ENCODE data around the gene SMPD2.

Gene SMPD2, protein sequence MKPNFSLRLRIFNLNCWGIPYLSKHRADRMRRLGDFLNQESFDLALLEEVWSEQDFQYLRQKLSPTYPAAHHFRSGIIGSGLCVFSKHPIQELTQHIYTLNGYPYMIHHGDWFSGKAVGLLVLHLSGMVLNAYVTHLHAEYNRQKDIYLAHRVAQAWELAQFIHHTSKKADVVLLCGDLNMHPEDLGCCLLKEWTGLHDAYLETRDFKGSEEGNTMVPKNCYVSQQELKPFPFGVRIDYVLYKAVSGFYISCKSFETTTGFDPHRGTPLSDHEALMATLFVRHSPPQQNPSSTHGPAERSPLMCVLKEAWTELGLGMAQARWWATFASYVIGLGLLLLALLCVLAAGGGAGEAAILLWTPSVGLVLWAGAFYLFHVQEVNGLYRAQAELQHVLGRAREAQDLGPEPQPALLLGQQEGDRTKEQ

DNA sequence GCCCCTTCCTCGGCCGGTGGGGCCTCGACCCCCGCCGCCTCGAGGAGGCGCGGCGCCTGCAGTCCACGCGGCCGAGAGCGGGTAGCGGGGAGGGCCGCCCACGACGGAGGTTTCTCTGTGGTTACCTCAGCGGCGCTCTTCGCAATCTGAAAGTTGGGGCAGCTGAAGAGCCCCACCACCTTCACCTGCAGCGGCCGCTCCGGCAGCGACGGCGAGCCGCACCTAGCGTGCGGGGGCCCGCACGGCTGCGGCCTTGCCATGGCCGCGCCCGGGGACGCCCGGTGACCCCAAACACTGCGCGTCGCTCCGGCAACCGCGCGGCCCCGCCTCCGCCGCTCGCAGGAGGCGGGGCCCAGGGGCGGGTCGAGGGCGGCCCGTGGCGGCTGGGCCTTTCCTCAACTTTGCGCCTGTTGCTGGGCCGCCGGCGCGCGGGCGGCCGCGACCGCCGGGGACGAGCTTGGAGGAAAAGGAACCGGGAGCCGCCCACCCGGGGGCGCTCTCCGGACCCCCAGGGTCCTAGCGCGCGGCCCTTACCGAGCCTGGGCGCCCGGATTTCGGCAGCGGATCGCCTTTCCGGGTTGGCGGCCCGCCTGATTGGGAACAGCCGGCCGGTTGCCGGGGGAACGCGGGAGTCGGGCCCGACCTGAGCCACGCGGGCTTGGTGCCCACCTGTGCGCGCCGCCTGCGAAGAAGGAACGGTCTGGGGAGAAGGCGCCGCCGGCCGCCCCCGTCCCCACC is at the start of gene SMPD2, which contains the start of gene PPIL6:
SMPD2 (plus strand) TSS at position 394 of the 738 bp plus-strand sequence. CDS start 398 bp downstream, outside the sequence.
PPIL6 (minus strand) TSS at position 298 of the 738 bp plus-strand sequence; CDS start at position 260, 38 bp downstream.
- peak; percentile 91 for DNase-seq (ENCODE audit: low spot score)

DNA sequence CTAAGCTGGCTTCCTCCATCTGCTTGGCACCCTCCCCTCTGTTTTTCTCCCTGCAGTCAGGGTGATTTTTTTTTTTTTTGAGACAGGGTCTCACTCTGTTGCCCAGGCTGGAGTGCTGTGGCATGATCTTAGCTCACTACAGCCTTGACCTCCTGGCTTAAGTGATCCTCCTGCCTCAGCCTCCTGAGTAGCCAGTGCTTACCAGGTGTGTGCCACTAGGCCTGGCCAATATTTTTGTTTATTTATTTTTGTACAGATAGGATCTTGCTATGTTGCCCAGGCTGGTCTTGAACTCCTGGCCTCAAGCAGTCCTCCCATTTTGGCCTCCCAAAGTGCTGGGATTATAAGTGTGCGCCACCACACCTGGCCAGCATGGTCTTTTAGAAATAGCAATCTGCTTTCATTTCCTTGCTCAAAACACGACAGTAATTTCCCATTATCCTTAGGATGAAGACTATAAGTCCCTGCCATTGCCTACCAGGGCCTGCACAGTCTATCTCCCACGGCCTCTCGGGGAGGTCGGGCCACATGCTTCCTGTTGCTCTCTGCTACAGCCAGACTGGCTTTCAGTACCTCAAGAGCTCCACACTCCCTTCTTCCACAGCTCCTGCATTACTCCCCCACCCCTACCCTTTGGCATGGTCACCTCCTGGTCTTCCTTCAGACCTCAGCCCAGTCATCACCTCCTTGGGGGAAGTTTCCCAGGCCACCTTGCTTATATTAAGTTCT is 47.2 kb upstream of the SMPD2 start:
- no peak for DNase-seq (ENCODE audit: low spot score)

DNA sequence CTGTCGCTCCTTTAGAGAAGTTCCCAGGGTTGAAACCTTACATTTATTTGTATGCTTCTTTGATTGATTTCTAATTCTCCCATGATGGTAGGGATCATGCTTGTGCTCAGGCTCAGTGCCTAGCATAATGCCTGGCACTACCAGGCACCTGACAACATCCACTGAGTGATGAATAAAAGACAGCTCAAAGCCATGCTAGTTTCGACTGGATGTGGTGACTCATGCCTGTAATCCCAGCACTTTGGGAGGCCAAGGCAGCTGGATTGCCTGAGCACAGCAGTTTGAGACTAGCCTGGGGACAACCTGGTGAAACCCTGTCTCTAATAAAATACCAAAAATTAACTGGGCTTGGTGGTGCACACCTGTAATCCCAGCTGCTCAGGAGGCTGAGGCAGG is 46.6 kb upstream of the SMPD2 start:
- peak; percentile 67 for DNase-seq (ENCODE audit: low spot score)

DNA sequence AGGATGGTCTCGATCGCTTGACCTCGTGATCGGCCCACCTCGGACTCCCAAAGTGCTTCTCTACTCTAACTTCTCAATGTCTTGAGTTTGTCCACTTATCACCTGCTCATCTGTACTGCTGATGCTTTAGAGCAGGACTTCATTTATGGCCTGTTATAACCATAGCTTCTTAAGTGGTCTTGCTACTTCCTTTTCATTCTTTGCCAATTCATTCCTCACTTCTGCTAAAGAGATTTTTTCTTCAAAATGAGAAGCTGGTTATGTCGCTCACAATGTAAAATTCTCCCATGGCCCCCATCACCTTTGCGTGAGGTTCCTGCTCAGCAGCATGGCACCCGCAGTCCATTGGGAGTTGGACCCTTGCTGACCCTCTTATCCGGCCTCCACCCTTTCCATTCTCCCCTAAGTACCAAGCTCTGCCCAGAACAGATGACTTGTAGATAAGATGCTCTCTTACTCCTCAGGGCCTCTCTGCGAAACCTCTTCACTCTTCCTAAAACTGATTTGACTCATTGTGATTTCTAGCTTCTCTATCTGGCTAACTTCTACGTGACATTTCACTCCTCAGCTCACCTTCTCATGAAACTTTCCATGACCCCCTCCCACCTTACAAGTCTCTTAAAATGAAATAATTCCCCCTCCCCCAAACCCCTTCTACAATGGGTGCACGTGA is 44.3 kb upstream of the SMPD2 start:
- DNase-seq (ENCODE audit: low spot score) = no peak

DNA sequence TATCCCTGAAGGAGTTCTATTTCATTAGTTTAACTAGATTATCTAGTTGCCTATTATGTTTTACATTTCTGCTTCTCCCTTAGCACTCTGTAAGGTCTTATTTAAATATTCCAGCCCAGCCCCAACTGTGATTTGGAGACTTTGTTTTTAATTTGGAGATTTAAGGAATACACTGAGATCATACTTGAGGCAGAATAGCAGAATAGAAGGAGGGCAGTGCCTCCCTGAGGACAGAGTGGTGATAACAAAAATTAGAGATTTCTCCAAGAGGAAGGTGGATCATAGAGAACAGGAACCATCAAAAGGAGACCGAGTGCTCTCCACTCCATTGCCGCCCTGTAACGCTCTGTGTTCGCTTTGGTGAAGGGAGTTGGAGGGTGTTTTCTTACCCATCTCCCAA is 43.5 kb upstream of the SMPD2 start:
- no peak for DNase-seq (ENCODE audit: low spot score)

DNA sequence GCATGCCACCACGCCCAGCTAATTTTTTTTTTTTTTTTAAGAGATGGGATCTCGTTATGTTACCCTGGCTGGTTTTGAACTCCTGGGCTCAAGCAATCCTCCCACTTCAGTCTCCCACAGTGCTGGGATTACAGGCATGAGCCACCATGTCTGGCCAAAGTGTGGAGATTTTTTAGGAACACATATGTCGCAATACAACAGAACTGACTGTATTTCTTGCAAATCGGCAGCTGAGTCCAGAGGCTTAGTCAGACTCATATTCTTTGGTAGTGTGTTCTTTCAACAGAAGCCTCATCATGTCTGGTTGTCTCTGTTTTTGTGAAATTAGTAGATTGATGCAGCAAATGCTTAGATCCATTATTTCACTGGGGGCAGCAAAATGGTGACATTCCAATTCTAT is 34.3 kb upstream of the SMPD2 start:
- DNase-seq (ENCODE audit: low spot score) = no peak

DNA sequence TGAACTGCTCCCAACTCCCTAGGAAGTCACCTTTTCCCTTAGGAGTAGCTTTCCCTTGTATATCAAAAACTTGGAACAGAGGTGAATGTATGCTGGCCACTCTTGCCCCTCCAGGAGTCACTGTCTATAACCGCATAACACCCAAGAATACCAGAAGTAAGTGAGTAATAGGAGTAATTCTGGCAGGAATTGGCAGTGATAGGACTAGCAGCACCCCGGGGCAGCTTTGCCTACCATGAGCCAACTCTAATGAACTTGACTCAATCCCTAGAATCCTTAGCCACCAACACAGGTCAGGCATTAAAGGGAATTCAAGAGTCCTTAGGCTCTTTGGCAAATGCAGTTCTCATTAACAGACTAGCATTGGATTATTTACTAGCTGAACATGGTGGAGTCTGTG is 29.5 kb upstream of the SMPD2 start:
- DNase-seq (ENCODE audit: low spot score) = no peak

DNA sequence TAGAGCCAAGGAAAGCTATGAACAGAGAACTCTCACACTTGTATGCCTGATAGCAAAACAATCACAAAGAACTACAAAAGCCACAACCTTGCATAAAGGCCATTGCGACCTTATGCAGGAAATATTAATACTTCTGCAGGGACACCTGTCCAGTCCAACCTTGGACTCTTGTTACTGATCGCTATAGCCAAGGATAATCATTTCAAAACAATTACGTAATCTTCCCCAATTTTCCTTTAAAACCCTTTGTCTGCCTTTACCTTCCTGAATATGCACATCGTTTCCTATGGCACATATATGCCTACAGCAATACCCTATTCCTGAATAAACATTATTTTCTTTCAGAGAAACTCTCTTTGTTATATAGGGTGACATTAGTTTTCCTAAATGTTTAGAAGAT is 22.9 kb upstream of the SMPD2 start:
- DNase-seq (ENCODE audit: low spot score) = no peak

DNA sequence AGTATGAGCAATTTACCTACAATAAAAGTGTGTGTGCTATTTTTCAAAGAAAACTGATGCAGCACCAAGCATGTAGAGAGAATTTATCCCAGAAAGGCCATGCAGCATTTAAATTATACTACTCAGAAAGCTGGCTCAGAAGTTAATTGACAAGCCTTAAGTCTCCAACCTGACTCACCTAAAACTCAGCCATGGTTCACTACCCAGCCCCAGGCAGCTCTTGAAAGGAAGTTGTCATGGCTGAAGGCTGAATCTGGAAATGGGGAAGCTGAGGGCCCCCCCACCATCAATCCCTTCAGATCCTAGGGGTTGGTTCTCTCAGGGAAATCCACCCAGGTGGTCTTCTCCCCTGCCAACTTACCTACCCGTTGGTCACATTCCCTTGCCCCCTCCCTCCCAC is 19.8 kb upstream of the SMPD2 start:
- DNase-seq (ENCODE audit: low spot score) = peak; percentile 82

DNA sequence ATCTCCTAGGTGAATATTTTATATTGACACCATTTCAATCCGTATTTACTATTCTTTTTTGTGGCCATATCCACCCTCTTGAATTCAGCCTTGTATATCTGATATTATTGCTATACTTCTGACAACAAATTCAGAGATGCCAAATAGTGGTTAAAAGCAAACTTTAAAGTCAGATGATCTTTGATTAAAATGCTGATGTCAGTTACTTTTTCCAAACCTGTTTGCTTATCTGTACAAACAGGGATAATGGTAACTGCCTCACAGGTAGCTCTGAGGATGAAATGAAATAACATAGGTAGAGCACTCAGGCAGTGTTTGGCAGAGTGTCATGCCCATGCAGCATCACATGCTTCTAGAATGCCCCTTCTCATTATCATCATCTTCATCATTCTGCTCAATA is 19.3 kb upstream of the SMPD2 start:
- no peak for DNase-seq (ENCODE audit: low spot score)

DNA sequence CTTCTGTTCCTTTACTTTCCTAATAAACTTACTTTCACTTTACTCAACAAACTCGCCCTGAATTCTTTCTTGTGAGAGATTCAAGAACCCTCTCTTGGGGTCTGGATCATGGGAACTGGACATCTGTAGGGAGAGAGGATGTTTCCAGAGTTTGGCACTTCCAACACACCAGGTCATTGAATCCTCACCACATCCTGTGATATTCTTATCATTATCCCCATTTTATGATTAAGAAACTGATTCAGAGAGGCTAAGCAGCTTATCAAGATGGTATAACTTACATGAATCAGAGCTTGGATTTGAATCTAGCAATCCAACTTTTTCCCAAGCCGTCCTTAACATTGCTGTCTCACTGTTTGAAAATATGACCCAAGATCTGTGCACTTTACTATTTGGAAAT is 15.6 kb upstream of the SMPD2 start:
- no peak for DNase-seq (ENCODE audit: low spot score)

DNA sequence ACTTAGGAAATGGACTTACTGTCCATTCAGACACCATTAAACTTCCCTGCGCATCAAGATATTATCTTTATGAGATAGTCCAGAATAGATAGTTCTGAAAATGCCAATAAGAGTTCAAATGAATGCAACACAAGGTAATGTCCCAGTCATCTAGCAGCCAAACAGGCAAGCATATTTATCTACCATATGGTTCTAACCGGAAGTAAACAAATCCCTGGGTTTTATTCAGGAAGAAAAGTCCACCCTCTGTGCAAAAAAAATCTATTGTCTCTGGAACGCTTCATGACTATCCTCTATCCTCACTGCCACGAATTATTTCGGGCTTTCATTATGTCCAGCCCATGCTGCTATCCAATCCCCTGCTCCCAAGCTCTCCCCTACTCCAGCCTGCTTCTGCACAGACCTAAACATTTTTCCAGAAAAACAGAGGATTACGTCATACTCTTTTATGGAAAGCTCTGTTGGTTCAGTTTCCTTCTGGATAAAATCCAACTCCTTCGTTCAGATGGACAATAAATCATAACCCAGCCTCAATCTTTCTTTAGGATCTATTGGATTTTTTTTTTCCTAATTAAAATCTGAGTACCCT is 11.5 kb upstream of the SMPD2 start:
- no peak for DNase-seq (ENCODE audit: low spot score)

DNA sequence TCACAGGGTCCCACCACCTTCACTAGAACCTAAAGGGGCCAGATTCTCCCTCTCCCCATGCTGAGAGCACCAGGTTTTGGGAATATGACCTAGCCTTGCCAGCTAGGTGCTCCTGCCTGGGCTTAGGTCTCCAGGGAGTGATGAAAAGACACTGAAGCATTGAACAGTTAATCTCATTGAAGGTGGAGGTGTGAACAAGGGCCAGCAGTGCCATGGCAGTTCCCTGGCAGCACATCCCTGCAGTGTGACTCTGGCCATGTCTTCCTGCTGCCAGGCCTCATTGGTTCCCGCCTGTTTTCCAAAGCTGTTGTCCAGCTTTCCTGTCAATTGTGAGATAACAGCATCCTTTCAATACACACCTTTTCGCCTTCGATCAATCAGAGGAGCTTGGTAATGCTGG is 11.0 kb upstream of the SMPD2 start:
- DNase-seq (ENCODE audit: low spot score) = no peak

DNA sequence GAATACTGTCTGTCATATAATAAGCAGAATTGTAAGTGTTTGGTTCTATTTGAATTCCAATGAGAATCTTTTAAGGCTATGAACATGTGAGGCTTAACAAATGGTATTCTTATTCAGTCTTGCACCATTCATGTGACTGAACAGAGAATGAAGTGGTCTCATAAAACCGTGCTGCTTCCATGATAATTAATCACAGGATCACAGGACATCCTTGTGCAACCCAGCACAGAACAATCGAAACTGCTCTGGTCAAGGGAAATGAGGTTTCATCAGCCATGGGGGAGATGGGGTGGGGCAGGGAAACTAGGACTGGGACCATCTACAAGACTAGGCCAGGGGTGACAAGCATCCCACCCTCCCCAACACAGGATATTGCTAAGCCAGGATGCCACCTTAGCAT is 6.1 kb upstream of the SMPD2 start:
- DNase-seq (ENCODE audit: low spot score) = no peak

DNA sequence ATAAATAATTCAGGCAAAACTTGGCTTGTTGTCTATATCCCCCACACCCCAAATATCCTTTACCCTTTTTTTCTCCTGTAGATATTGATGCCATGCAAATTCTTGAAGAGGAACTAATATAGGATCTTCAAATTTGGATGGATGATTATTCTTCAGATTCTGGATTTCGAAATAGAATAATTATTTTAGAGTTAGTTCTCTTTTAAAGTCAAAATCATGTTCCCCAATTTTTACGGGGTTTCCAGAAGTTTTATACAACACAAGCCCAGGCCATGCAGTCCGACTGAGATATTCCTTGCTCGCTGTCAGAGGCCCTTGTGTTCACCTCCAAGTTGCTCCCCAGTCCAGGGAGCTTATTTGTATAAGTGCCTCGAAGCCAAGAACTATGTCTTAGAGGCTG is 4.5 kb upstream of the SMPD2 start:
- DNase-seq (ENCODE audit: low spot score) = no peak

DNA sequence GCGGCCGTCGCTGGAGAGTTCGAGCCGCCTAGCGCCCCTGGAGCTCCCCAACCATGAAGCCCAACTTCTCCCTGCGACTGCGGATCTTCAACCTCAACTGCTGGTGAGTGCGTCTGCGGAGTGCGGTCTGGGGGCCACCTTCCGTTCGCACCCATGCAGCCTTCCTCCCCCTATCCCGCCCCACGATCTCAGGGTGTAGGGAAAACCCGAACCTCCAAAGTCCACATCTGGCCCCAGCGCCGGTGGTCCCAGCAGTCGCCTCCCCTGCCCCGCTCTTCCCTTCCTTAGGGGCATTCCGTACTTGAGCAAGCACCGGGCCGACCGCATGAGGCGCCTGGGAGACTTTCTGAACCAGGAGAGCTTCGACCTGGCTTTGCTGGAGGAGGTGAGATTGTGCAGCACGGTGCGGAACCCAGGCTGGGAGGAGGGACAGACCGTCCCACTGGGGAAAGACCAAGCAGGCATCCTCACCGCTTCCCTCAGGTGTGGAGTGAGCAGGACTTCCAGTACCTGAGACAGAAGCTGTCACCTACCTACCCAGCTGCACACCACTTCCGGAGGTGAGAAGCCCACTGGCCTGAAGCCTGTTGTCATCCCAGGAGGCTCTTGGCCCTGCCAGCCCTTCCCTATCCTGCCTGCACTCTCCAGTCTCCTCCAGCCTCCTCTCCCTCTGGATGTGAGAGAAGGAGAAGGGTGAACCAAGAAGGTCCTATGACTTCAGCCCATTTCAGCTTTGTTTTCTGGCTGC is 719 bp downstream of the SMPD2 start:
- peak; percentile 73 for DNase-seq (ENCODE audit: low spot score)

DNA sequence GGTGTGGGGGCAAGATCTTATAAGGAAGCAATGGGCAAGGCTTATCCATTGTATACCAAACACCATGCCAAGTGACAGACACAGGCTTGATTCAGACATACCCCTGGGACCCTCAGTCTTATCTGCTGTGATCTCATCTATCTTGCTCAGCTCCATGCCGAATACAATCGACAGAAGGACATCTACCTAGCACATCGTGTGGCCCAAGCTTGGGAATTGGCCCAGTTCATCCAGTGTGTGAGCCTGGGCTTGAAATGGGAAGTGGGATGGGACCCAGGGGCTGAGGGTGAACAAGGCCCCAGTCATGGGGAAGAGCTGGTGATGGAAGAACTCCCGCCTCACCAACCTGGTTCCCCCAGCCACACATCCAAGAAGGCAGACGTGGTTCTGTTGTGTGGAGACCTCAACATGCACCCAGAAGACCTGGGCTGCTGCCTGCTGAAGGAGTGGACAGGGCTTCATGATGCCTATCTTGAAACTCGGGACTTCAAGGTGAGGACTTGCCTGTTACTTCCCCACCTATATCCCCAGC is 1.9 kb downstream of the SMPD2 start:
- no peak for DNase-seq (ENCODE audit: low spot score)

DNA sequence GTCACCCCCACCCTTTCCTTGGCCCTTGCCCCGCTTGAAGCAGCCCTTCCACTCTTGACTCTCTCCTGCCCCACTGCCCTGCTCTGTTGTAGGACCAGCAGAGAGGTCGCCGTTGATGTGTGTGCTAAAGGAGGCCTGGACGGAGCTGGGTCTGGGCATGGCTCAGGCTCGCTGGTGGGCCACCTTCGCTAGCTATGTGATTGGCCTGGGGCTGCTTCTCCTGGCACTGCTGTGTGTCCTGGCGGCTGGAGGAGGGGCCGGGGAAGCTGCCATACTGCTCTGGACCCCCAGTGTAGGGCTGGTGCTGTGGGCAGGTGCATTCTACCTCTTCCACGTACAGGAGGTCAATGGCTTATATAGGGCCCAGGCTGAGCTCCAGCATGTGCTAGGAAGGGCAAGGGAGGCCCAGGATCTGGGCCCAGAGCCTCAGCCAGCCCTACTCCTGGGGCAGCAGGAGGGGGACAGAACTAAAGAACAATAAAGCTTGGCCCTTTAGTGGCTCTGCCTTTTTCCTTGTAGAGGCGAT is 3.0 kb downstream of the SMPD2 start:
- no peak for DNase-seq (ENCODE audit: low spot score)

DNA sequence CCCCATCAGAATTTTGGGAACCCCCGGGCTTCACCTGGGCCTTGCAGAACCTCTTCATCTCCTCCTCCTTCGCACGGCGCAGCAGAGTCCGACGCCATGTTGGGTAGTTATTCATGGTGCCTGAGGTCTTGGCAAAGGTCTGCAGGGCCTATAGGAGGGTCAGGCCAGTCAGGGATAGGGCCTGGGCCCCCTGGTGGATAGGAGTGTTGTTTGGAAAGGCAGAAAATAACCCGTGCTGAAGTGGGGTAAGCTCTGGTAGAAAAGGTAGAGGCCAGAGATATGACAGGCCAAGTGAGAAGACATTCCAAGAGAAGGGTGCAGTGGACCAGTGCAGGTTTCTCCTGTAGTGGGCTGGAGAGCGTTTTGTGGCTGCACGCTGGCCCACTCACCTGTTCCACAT is 4.9 kb downstream of the SMPD2 start:
- no peak for DNase-seq (ENCODE audit: low spot score)

DNA sequence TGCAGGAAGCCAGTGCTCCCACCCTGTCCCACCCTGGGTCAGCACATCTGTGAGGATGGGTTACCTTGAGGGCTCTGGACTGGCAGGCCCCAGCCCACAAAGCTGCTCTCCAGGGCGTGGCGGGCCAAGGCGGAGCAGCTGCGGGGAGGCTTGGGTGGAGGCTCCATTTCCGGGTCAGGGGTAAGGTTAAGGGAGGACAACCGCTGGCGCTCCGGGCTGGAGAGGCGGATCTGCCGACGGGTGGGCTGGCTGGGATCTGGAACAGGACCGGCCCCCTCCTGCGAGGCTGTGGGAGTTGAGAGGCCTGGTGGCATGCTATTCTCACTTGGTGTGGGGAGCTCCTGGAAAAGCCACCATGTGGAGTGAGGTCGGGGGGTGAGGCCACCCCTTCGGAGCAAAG is 5.5 kb downstream of the SMPD2 start:
- DNase-seq (ENCODE audit: low spot score) = no peak

DNA sequence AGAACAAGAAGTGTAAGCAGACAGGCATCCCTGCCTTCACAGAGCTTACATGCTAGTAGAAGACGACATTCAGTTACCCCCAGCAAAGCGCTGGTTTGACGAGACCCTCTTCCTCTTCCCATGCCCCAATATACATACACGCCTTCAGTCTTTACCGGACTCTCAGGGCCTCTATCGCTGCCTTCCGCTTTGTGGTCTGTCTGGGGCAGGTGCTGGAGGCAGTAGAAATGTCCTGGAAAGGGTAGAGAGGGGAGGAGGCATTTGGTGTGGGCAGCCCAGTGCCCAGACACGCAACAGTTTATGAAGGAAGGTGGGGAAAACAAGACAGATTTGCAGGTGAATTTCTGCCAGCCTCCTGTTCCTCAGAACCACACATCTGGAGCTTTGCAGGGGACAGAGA is 6.0 kb downstream of the SMPD2 start:
- DNase-seq (ENCODE audit: low spot score) = no peak

All from kidney tubule cell (primary cell).